Natural killer cell (primary cell): ENCODE measurements around the gene MAST4. TPM values are rescaled to one million over a fixed set of nuclear protein-coding genes. Genes with fewer than 3 reads are reported as not detected.

Experiments used
- ATAC-seq, 3 donors: fragments of 150-1000 bp in 2 of 3; fragments of 200-7000 bp in 1 of 3; cut with Tn5 transposase; 1 replicate in 1 of 3; 2 replicates in 2 of 3; pipeline ENCODE4 v1.10.0; 2021; ENCODE audit warnings: mild to moderate bottlenecking in 2 of 3, moderate library complexity in 2 of 3
- DNase-seq, 2 donors: peaks; one replicate each; pipeline versions ENCODE4 v3.0.0 to v3.0.0-alpha.2; 2013 to 2021; ENCODE audit warnings: mixed read lengths in 1 of 2
- H3K27ac ChIP-seq: one replicate; pipeline ENCODE4 v1.5.1; 2013; ENCODE audit warnings: mild to moderate bottlenecking, low read length
- H3K27me3 ChIP-seq: one replicate; pipeline ENCODE4 v1.6.1; 2013; ENCODE audit warnings: low read length; ENCODE audit not compliant: control insufficient read depth, insufficient read depth
- H3K36me3 ChIP-seq: one replicate; pipeline ENCODE4 v1.6.1; 2013; ENCODE audit warnings: low read length; ENCODE audit not compliant: control insufficient read depth, insufficient read depth
- H3K4me1 ChIP-seq: one replicate; pipeline ENCODE4 v1.6.1; 2013; ENCODE audit warnings: low read length; ENCODE audit not compliant: control insufficient read depth, insufficient read depth
- H3K4me3 ChIP-seq: one replicate; pipeline ENCODE4 v1.5.1; 2013; ENCODE audit warnings: low read length
- H3K9me3 ChIP-seq: one replicate; pipeline ENCODE4 v1.6.1; 2013; ENCODE audit warnings: low read length; ENCODE audit not compliant: control insufficient read depth, insufficient read depth
- H3K27ac Mint-ChIP-seq, 2 donors: one replicate each; pipeline ENCODE4 v1.8.0; 2022; ENCODE audit warnings: mild to moderate bottlenecking in 2 of 2, mixed read lengths in 2 of 2, moderate library complexity in 1 of 2
- H3K27me3 Mint-ChIP-seq, 2 donors: one replicate each; pipeline ENCODE4 v1.8.0; 2022; ENCODE audit warnings: low read depth in 2 of 2, mixed read lengths in 2 of 2
- H3K36me3 Mint-ChIP-seq: one replicate; pipeline ENCODE4 v1.8.0; 2022; ENCODE audit warnings: mixed read lengths
- H3K4me1 Mint-ChIP-seq, 2 donors: one replicate each; pipeline ENCODE4 v1.8.0; 2022; ENCODE audit warnings: mixed read lengths in 2 of 2
- H3K4me3 Mint-ChIP-seq: one replicate; pipeline ENCODE4 v1.8.0; 2022; ENCODE audit warnings: mild to moderate bottlenecking, moderate library complexity, mixed read lengths
- H3K9me3 Mint-ChIP-seq, 2 donors: one replicate each; pipeline ENCODE4 v1.8.0; 2022; ENCODE audit warnings: mixed read lengths in 2 of 2
- CTCF ChIP-seq: fragments of 200-600 bp; IDR thresholded peaks from one replicate; pipeline ENCODE4 v1.8.0; 2022; ENCODE audit warnings: antibody characterized with exemption
- WGBS: methylation state at CpG from one replicate; pipeline ENCODE4 v1.1.7; 2013; ENCODE audit warnings: missing lambda C conversion rate; ENCODE audit not compliant: insufficient coverage; 5-methylcytosine and 5-hydroxymethylcytosine counted together
- intact Hi-C: fragments of 100-400 bp; cut with micrococcal nuclease; formaldehyde crosslinking; loops from one replicate; pipeline ENCODE4 v1.14.2; 2022
- total RNA-seq, 4 donors: library from RNA; stranded (reverse); fragments of 120-200 nt in 1 of 4; gene quantifications; one replicate each; pipeline versions ENCODE4 v1.2.3 to v1.2.4, GENCODE V29; 2013 to 2022

MAST4 gene
- total RNA-seq, 3 donors from 2014 or later (not counting 1 experiment from before 2014, with no cell fraction given) = 6.5 to 14.1 (median 12.7) TPM

DNA sequence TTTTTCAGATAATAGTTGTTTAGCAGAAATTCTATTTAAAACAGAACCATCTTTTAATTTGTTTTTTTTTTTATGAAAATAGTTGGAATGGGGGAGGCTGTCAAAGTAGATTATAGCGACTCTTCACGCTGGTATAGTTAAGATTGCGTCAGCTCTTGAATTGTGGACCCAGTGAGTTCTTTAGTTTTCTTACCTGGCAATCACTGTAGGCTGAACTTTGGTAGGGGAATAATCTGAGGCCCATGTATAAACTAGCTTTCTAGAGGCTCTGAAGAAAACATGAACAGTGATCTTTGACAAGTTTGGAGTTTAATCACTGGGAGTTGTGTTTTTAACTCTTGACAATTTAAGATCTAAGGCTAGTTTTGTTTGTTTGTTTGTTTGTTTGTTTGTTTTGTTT is 519.6 kb downstream of the MAST4 start:
- H3K27ac Mint-ChIP-seq = no peak overlapping the region

GRCh38 chr5:67118050-67118620 is 521.9 kb downstream of the MAST4 start:
- intact Hi-C loops = no loop called here

More for the DNA sequence above, 519.6 kb downstream of the MAST4 start:
- DNase-seq (no peak), ATAC-seq (no peak)
- no peaks in the 10 kb centered on the region for H3K9me3 ChIP-seq
- no peak overlapping the region for H3K4me3 Mint-ChIP-seq
- H3K36me3 Mint-ChIP-seq = no peaks in the 10 kb centered on the region
- H3K9me3 Mint-ChIP-seq = no peaks in the 10 kb centered on the region
- H3K4me1 ChIP-seq = no peaks in the 10 kb centered on the region
- no peaks in the 10 kb centered on the region for H3K4me1 Mint-ChIP-seq
- H3K27me3 ChIP-seq = no peaks in the 10 kb centered on the region
- H3K4me3 ChIP-seq = no peak overlapping the region
- 98% methylated on average over 3 of the region's 3 CpGs for WGBS
- intact Hi-C loops = no loop called here
- H3K36me3 ChIP-seq = peaks cover 2% of the 10 kb centered on the region
- no peak overlapping the region for H3K27ac ChIP-seq
- no peaks in the 10 kb centered on the region for H3K27me3 Mint-ChIP-seq
- no peak for TF ChIP-seq CTCF

DNA sequence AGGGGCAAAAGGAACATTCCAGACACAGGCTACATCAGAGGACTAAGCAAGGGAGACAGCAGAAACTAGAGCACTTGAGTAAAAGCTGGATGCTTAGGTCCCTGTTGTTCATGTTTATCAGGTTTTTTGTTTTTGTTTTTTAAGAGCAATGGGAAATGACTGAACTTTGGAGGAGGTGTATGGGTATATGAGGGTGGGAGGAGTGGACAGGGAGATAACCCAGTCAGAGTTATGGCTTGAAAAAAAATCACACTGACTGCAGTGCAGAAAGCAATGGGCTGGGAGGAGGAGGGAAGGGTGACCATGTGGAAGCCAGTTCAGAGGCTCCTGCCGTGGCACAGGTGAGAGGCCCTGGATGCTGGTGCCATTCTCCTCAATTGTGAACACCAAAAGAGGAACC is 522.8 kb downstream of the MAST4 start:
- no peaks in the 10 kb centered on the region for H3K4me1 ChIP-seq
- intact Hi-C loops = no loop called here
- Mint-ChIP-seq H3K27ac (no peak overlapping the region), H3K4me1 (no peaks in the 10 kb centered on the region), H3K9me3 (no peaks in the 10 kb centered on the region), H3K36me3 (no peaks in the 10 kb centered on the region), H3K4me3 (no peak overlapping the region), H3K27me3 (no peaks in the 10 kb centered on the region)
- H3K9me3 ChIP-seq = no peaks in the 10 kb centered on the region
- H3K27me3 ChIP-seq = no peaks in the 10 kb centered on the region
- no peak for TF ChIP-seq CTCF
- 100% methylated on average over 1 of the region's 1 CpG for WGBS
- H3K36me3 ChIP-seq = no peaks in the 10 kb centered on the region
- H3K4me3 ChIP-seq = no peak overlapping the region
- H3K27ac ChIP-seq = no peak overlapping the region
- ATAC-seq (no peak), DNase-seq (no peak)

More at GRCh38 chr5:67118050-67118620, 521.9 kb downstream of the MAST4 start:
- Mint-ChIP-seq H3K27ac (no peak overlapping the region), H3K27me3 (no peaks in the 10 kb centered on the region), H3K4me1 (no peaks in the 10 kb centered on the region), H3K36me3 (no peaks in the 10 kb centered on the region), H3K9me3 (no peaks in the 10 kb centered on the region), H3K4me3 (no peak overlapping the region)
- ATAC-seq = no peak
- Histone ChIP-seq H3K27me3 (no peaks in the 10 kb centered on the region), H3K9me3 (no peaks in the 10 kb centered on the region), H3K4me3 (no peak overlapping the region), H3K27ac (no peak overlapping the region), H3K4me1 (no peaks in the 10 kb centered on the region), H3K36me3 (no peaks in the 10 kb centered on the region)
- no peak for DNase-seq
- WGBS = 96% methylated on average over 4 of the region's 4 CpGs
- TF ChIP-seq CTCF = no peak

DNA sequence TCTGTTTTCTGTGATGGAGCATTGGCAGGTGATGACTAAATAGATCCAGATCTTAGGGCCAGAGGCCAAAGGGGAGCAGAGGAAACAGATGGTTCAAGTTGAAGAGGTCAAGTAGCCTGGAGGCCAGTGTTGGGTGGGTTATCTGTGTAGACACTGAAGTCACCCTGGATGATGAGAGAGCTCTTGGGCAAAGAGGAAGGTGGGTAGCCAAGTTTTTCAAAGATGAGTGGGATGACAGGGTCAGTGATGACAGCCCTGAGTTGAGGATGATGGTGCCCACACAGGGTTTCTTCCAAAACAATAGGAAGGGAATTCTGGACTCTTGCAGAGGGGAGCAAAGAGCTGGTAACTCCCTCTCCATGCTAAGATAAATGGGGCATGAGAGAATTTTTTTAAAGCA is 523.8 kb downstream of the MAST4 start:
- Mint-ChIP-seq H3K4me1 (no peaks in the 10 kb centered on the region), H3K27me3 (no peaks in the 10 kb centered on the region), H3K36me3 (no peaks in the 10 kb centered on the region), H3K4me3 (no peak overlapping the region), H3K27ac (no peak overlapping the region), H3K9me3 (no peaks in the 10 kb centered on the region)
- Histone ChIP-seq H3K4me3 (no peak overlapping the region), H3K4me1 (no peaks in the 10 kb centered on the region), H3K36me3 (no peaks in the 10 kb centered on the region), H3K27me3 (no peaks in the 10 kb centered on the region), H3K9me3 (no peaks in the 10 kb centered on the region), H3K27ac (no peak overlapping the region)
- no peak for DNase-seq
- intact Hi-C loops = no loop called here
- no peak for ATAC-seq
- TF ChIP-seq CTCF = no peak
